ENCODE data around the gene ZNF479. TPM values are rescaled to one million over a fixed set of nuclear protein-coding genes. Genes with fewer than 3 reads are reported as not detected.
"Not testable (repeated sequence)": the region's sequence is repeated elsewhere in the genome, so short reads cannot be mapped to it uniquely, and the experiment has no call there.

Gene ZNF479
- total RNA-seq = not detected

GRCh38 chr7:57132336-57132735 is at the start of gene ZNF479:
ZNF479 (minus strand) TSS chr7:57132436; CDS start chr7:57132324, 112 bp downstream.
- H3K9me3 ChIP-seq = peaks cover 4 to 13% of the 10 kb centered on the region in 2 donors
- DNase-seq; in situ Hi-C loops (cut with MboI; ENCODE audit: low pct_ligation_motif_present in 1 of 4, low pct_unique_long_range_greater_than_20kb in 1 of 4, low sequenced_read_pairs in 3 of 4): not testable (repeated sequence)

DNA sequence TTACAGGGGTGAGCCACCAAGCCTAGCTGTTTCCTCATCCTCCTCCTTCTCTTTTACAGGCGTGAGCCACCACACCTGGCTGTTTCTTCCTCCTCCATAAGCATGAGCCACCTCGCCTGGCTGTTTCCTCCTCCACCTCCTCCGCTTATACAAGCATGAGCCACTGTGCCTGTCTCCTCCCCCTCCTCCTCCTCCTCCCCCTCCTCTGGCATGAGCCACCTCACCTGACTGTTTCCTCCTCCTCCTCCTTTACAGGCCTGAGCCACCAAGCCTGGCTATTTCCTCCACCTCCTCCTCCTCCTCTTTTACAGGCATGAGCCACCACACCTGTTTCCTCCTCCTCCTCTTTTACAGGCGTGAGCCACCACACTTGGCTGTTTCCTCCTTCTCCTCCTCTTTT is 49.8 kb upstream of the ZNF479 start:
- intact Hi-C loops (cut with DNase I; ENCODE audit: low total_unique reads) = no loop called here
- no peak for TF ChIP-seq POLR2A (IDR thresholded peaks at IDR 0.05)
- no peak for TF ChIP-seq CTCF (IDR thresholded peaks at IDR 0.05)
- in situ Hi-C loops (cut with MboI; ENCODE audit: low pct_ligation_motif_present in 1 of 4, low pct_unique_long_range_greater_than_20kb in 1 of 4, low sequenced_read_pairs in 3 of 4) = no loop called here
- Histone ChIP-seq H3K4me1 (no peaks in the 10 kb centered on the region), H3K27me3 (no peaks in the 10 kb centered on the region), H3K4me3 (no peak overlapping the region), H3K9me3 (peaks cover 13 to 49% of the 10 kb centered on the region in 2 donors), H3K27ac (no peak overlapping the region), H3K36me3 (no peaks in the 10 kb centered on the region)
- 59 to 64% methylated on average over 4 of the region's 4 CpGs for WGBS, 2 donors (ENCODE audit: low coverage in 1 of 2)
- no peak for DNase-seq

More at GRCh38 chr7:57132336-57132735, at the start of gene ZNF479:
- 91 to 93% methylated on average over 2 to 6 of the region's 6 CpGs for WGBS, 2 donors (ENCODE audit: low coverage in 1 of 2)
- H3K27me3 ChIP-seq; H3K36me3 ChIP-seq; H3K4me3 ChIP-seq; intact Hi-C loops (cut with DNase I; ENCODE audit: low total_unique reads); H3K4me1 ChIP-seq; H3K27ac ChIP-seq: not testable (repeated sequence)

- Histone ChIP-seq H3K4me1 (no peaks in the 10 kb centered on the region), H3K9me3 (peaks cover 15 to 49% of the 10 kb centered on the region in 2 donors), H3K4me3 (no peak overlapping the region), H3K36me3 (no peaks in the 10 kb centered on the region), H3K27me3 (no peaks in the 10 kb centered on the region), H3K27ac (no peak overlapping the region)
- in situ Hi-C loops (cut with MboI; ENCODE audit: low pct_ligation_motif_present in 1 of 4, low pct_unique_long_range_greater_than_20kb in 1 of 4, low sequenced_read_pairs in 3 of 4) (no loop called here), intact Hi-C loops (cut with DNase I; ENCODE audit: low total_unique reads) (loop anchor here (1.0 kb wide), 1 partner anchor 8 kb away; no protein-coding TSS in a partner anchor)
- TF ChIP-seq EP300 (IDR thresholded peaks at IDR 0.05; ENCODE audit: low read depth) = no peak
- no peak for TF ChIP-seq POLR2AphosphoS5 (IDR thresholded peaks at IDR 0.05)
- DNase-seq = no peak
- 82 to 84% methylated on average over 9 of the region's 9 CpGs for WGBS, 2 donors (ENCODE audit: low coverage in 1 of 2)
Measured at GRCh38 chr7:57181281-57181680, 49.0 kb upstream of the ZNF479 start.

GRCh38 chr7:57179776-57180415 is 47.7 kb upstream of the ZNF479 start:
- TF ChIP-seq EP300 (IDR thresholded peaks at IDR 0.05; ENCODE audit: low read depth) = no peak
- TF ChIP-seq CTCF (IDR thresholded peaks at IDR 0.05) = no peak
- no peak for TF ChIP-seq POLR2A (IDR thresholded peaks at IDR 0.05)
- no peak for TF ChIP-seq POLR2AphosphoS5 (IDR thresholded peaks at IDR 0.05)
- no peak for DNase-seq
- WGBS, 2 donors (ENCODE audit: low coverage in 1 of 2) = 92% methylated on average over 30 of the region's 30 CpGs; no CpG with 5 or more reads in 1 of the 2 donors
- H3K27me3 ChIP-seq = no peaks in the 10 kb centered on the region
- no peaks in the 10 kb centered on the region for H3K4me1 ChIP-seq
- no peak overlapping the region for H3K4me3 ChIP-seq
- peaks cover 19 to 49% of the 10 kb centered on the region in 2 donors for H3K9me3 ChIP-seq
- H3K36me3 ChIP-seq = no peaks in the 10 kb centered on the region
- H3K27ac ChIP-seq = no peak overlapping the region
- intact Hi-C loops (cut with DNase I; ENCODE audit: low total_unique reads) = no loop called here
- in situ Hi-C loops (cut with MboI; ENCODE audit: low pct_ligation_motif_present in 1 of 4, low pct_unique_long_range_greater_than_20kb in 1 of 4, low sequenced_read_pairs in 3 of 4) = no loop called here

DNA sequence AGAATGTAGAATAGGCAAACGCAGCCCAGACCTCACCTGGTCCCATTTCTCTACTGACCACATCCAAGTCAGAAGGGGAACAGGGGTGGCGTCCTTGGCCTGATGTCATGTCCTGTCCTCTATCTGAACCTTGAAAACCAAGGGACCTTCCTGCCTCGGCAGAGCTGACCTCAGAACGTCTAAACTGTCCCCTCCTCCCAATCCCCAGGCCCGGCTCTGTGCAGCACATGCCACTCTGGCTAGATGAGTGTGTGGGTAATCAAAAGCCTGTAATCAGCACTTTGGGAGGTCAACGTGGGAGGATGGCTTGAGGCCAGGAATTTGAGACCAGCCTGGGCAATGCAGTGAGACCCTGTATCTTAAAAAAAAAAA is 46.5 kb upstream of the ZNF479 start:
- in situ Hi-C loops (cut with MboI; ENCODE audit: low pct_ligation_motif_present in 1 of 4, low pct_unique_long_range_greater_than_20kb in 1 of 4, low sequenced_read_pairs in 3 of 4) = no loop called here
- no peaks in the 10 kb centered on the region for H3K36me3 ChIP-seq
- H3K9me3 ChIP-seq = peaks cover 19 to 49% of the 10 kb centered on the region in 2 donors
- intact Hi-C loops (cut with DNase I; ENCODE audit: low total_unique reads) = no loop called here
- no peak overlapping the region for H3K4me3 ChIP-seq
- TF ChIP-seq EP300 (IDR thresholded peaks at IDR 0.05; ENCODE audit: low read depth) (no peak), POLR2AphosphoS5 (IDR thresholded peaks at IDR 0.05) (no peak), POLR2A (IDR thresholded peaks at IDR 0.05) (no peak), CTCF (IDR thresholded peaks at IDR 0.05) (no peak)
- WGBS, 2 donors (ENCODE audit: low coverage in 1 of 2) = 78% methylated on average over 6 of the region's 6 CpGs; no CpG with 5 or more reads in 1 of the 2 donors
- H3K27me3 ChIP-seq = no peaks in the 10 kb centered on the region
- H3K27ac ChIP-seq = no peak overlapping the region
- no peaks in the 10 kb centered on the region for H3K4me1 ChIP-seq
- no peak for DNase-seq

Measured in transverse colon (tissue), 4 donors.